ENCODE results near the gene ATP8A1. TPM values are rescaled to one million over a fixed set of nuclear protein-coding genes. Genes with fewer than 3 reads are reported as not detected.

Gene ATP8A1
- total and polyA plus RNA-seq, 2 of the 8 experiments (the other 6 are each of a cell fraction or from before 2014, with no cell fraction given) = 3.7 to 14.9 TPM

DNA sequence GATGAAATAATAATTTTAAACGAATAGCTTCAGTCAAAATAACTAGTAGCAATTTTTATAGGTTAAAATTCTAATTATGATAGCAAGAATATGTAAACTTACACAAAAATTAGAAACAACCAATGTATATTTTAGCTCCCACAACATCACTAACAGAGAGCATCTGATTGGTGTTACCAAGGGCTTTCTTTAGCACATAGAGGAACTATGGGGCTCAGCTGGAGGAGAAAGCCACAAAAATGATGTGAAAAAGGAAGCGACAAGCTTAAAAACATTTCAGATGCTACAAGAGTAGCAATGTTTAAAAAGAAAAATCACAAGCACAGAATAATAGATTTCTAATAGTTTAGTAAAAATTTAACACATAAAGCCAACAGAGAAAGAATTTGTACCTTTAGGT, 56.3 kb downstream of the ATP8A1 start:
- no peak for FAIRE-seq
- POLR2A ChIA-PET (ENCODE audit: partially characterized antibody) = no interaction called here
- CTCF ChIA-PET (ENCODE audit: partially characterized antibody) = interaction anchor here (1.3 kb wide), 1 partner anchor 32 kb away, joined by 3 read pairs; no protein-coding TSS in a partner anchor

More for the DNA sequence above, 56.3 kb downstream of the ATP8A1 start:
- no peak overlapping the region for H3K56ac ChIP-seq (replicated peaks; ENCODE audit: insufficient read length, low read depth, low read length)
- TF ChIP-seq SIN3A (conservative IDR thresholded peaks at IDR 0.05 in 1 of 2, IDR thresholded peaks at IDR 0.05 in 1 of 2; ENCODE audit: low read depth in 1 of 2, low read length in 2 of 2) (no peak), SP4 (IDR thresholded peaks at IDR 0.05; ENCODE audit: low read length) (no peak), SRF (IDR thresholded peaks at IDR 0.05; ENCODE audit: low read depth, low read length) (no peak), RAD21 (IDR thresholded peaks at IDR 0.05 in 1 of 2, conservative IDR thresholded peaks at IDR 0.05 in 1 of 2; ENCODE audit: low read depth in 2 of 2, low read length in 2 of 2) (no peak), EP300 (IDR thresholded peaks at IDR 0.05; ENCODE audit: borderline replicate concordance in 1 of 2, low read depth in 2 of 2, low read length in 2 of 2) (no peak), TAF7 (optimal IDR thresholded peaks at IDR 0.05; ENCODE audit: borderline replicate concordance, low read depth, low read length) (no peak), TCF12 (IDR thresholded peaks at IDR 0.05; ENCODE audit: low read depth, low read length) (no peak), EZH2 (IDR thresholded peaks at IDR 0.05; ENCODE audit: low read depth, low read length, severe bottlenecking) (no peak), SUZ12 (IDR thresholded peaks at IDR 0.05; ENCODE audit: low read length) (no peak), RBBP5 (IDR thresholded peaks at IDR 0.05; ENCODE audit: borderline replicate concordance, low read depth, low read length) (no peak), POU5F1 (IDR thresholded peaks at IDR 0.05; ENCODE audit: low read depth, low read length) (no peak)
- TF ChIP-seq, protein P1, sequence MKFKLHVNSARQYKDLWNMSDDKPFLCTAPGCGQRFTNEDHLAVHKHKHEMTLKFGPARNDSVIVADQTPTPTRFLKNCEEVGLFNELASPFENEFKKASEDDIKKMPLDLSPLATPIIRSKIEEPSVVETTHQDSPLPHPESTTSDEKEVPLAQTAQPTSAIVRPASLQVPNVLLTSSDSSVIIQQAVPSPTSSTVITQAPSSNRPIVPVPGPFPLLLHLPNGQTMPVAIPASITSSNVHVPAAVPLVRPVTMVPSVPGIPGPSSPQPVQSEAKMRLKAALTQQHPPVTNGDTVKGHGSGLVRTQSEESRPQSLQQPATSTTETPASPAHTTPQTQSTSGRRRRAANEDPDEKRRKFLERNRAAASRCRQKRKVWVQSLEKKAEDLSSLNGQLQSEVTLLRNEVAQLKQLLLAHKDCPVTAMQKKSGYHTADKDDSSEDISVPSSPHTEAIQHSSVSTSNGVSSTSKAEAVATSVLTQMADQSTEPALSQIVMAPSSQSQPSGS (IDR thresholded peaks at IDR 0.05; ENCODE audit: low read length) = no peak
- H3K4me3 ChIP-seq (ENCODE audit: extremely low read depth in 1 of 4, insufficient read depth in 2 of 4, low read depth in 3 of 4, low read length in 4 of 4) = no peak overlapping the region
- H4K20me1 ChIP-seq (replicated peaks in 1 of 2; ENCODE audit: control insufficient read depth in 1 of 2, insufficient read depth in 2 of 2, low read length in 2 of 2) = no peaks in the 10 kb centered on the region
- H2BK20ac ChIP-seq (ENCODE audit: low read length) = no peak overlapping the region
- H3K27ac ChIP-seq (ENCODE audit: low read depth, low read length) = no peak overlapping the region
- no peaks in the 10 kb centered on the region for H3K27me3 ChIP-seq (replicated peaks in 1 of 4; ENCODE audit: control insufficient read depth in 3 of 4, extremely low read depth in 1 of 4, insufficient read depth in 3 of 4, low read length in 3 of 4)
- H4K91ac ChIP-seq (replicated peaks; ENCODE audit: insufficient read length, low read length) = no peak overlapping the region
- H2BK12ac ChIP-seq (ENCODE audit: low read depth, low read length) = no peak overlapping the region
- no peak overlapping the region for H3K23ac ChIP-seq (ENCODE audit: insufficient read length)
- no peaks in the 10 kb centered on the region; a peak in 1 of 8 replicates for H3K36me3 ChIP-seq (ENCODE audit: control insufficient read depth in 2 of 4, insufficient read depth in 4 of 4, low read length in 3 of 4)
- H3K14ac ChIP-seq (ENCODE audit: insufficient read length) = no peak overlapping the region
- H2BK5ac ChIP-seq (ENCODE audit: low read depth, low read length) = no peak overlapping the region
- no peak overlapping the region for H2BK120ac ChIP-seq (replicated peaks; ENCODE audit: low read depth, low read length)
- H3K4me1 ChIP-seq (replicated peaks in 1 of 4; ENCODE audit: control insufficient read depth in 3 of 4, insufficient read depth in 4 of 4, low read length in 3 of 4) = no peaks in the 10 kb centered on the region
- no peak overlapping the region for H3K4me2 ChIP-seq (ENCODE audit: insufficient read depth in 1 of 2, low read depth in 2 of 2, low read length in 2 of 2)
- no peak overlapping the region for H3K4ac ChIP-seq (replicated peaks; ENCODE audit: insufficient read length, low read depth, low read length)
- no peak for DNase-seq (ENCODE audit: low read depth in 1 of 2, low spot score in 2 of 2)
- no peaks in the 10 kb centered on the region for H3K9me3 ChIP-seq (ENCODE audit: insufficient read depth in 2 of 2, low read depth in 1 of 2, low read length in 1 of 2)
- H4K5ac ChIP-seq (ENCODE audit: insufficient read length, low read depth, low read length) = no peak overlapping the region
- no peak overlapping the region for H4K8ac ChIP-seq (ENCODE audit: extremely low read depth, insufficient read depth, low read length)
- H2AFZ ChIP-seq (ENCODE audit: low read length) = no peak overlapping the region
- no peak overlapping the region for H3K9ac ChIP-seq (replicated peaks in 1 of 4; ENCODE audit: extremely low read depth in 1 of 4, low read depth in 3 of 4, low read length in 3 of 4)
- no peak overlapping the region for H3K18ac ChIP-seq (ENCODE audit: extremely low read depth, low read length)
- no peaks in the 10 kb centered on the region for H3K79me2 ChIP-seq (ENCODE audit: control insufficient read depth in 1 of 2, insufficient read depth in 2 of 2, low read length in 2 of 2)
- H3K79me1 ChIP-seq (ENCODE audit: low read depth, low read length) = no peaks in the 10 kb centered on the region
- H3K23me2 ChIP-seq (ENCODE audit: low read depth, low read length) = no peaks in the 10 kb centered on the region
- 70% methylated on average over 2 of the region's 2 CpGs; no CpG with 5 or more reads in 1 of the 2 experiments for WGBS, 2 experiments (ENCODE audit: extremely low coverage in 1 of 2, insufficient coverage in 1 of 2, insufficient read length in 1 of 2, insufficient replicate concordance in 2 of 2, low coverage in 1 of 2, low lambda C conversion rate in 2 of 2, missing lambda C conversion rate in 1 of 2)
- no peak overlapping the region for H2BK15ac ChIP-seq (ENCODE audit: low read length)
- H2AK5ac ChIP-seq (ENCODE audit: low read depth, low read length) = no peak overlapping the region
